Activated CD4-positive, alpha-beta T cell treated with anti-CD3 and anti-CD28 coated beads, Interleukin-2, amount 10 ng/mL, durations not matched to agents 24 days and 14 days (primary cell): Measurements from ENCODE around the gene NTSR1. TPM values are rescaled to one million over a fixed set of nuclear protein-coding genes. Genes with fewer than 3 reads are reported as not detected.
A peak's percentile ranks its signal among the peaks of the same experiment; 100 is the strongest.

Source experiments
- DNase-seq: peaks from one replicate; pipeline ENCODE4 v3.0.0; 2022
- H3K27ac Mint-ChIP-seq: one replicate; pipeline ENCODE4 v1.8.0; 2022; ENCODE audit warnings: mild to moderate bottlenecking, mixed read lengths
- H3K27me3 Mint-ChIP-seq: one replicate; pipeline ENCODE4 v1.8.0; 2022; ENCODE audit warnings: mixed read lengths
- H3K36me3 Mint-ChIP-seq: one replicate; pipeline ENCODE4 v1.8.0; 2022; ENCODE audit warnings: low read depth, mild to moderate bottlenecking, mixed read lengths
- H3K4me1 Mint-ChIP-seq: one replicate; pipeline ENCODE4 v1.8.0; 2021; ENCODE audit warnings: mixed read lengths
- H3K4me3 Mint-ChIP-seq: one replicate; pipeline ENCODE4 v1.8.0; 2022; ENCODE audit warnings: mild to moderate bottlenecking, moderate library complexity, mixed read lengths
- H3K9me3 Mint-ChIP-seq: one replicate; pipeline ENCODE4 v1.8.0; 2021; ENCODE audit warnings: mixed read lengths
- intact Hi-C: fragments of 100-400 bp; cut with micrococcal nuclease; formaldehyde crosslinking; loops from one replicate; pipeline ENCODE4 v1.15.1; 2023
- total RNA-seq: library from RNA; stranded (reverse); gene quantifications from 2 replicates; pipeline ENCODE4 v1.2.3, GENCODE V29; 2022

NTSR1 gene
- total RNA-seq, 1 donor from 2014 or later, result not detected

DNA sequence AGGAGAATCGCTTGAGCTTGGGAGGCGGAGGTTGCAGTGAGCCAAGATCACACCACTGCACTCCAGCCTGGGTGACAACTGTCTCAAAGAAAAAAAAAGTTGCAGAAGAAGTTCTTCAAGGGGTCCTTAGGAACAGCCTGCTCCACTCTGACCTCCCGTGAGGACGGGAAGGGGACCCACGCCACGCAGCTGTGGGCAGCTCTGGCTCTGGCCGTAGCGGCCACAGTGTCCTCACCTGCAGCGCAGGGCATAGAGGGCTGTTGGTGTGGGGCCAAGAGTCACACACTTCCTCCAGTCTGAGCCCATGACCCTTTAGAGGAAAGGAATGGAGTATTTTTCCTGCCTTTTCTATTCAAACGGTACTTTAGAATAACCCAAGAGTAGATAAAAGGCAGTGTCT is 5.4 kb downstream of the NTSR1 start:
- intact Hi-C loops, result no loop called here
- no peaks in the 10 kb centered on the region for H3K36me3 Mint-ChIP-seq
- H3K4me3 Mint-ChIP-seq, result no peak overlapping the region
- no peaks in the 10 kb centered on the region for H3K9me3 Mint-ChIP-seq
- H3K27me3 Mint-ChIP-seq, result peaks cover 55% of the 10 kb centered on the region
- peaks cover 8% of the 10 kb centered on the region for H3K4me1 Mint-ChIP-seq
- no peak for DNase-seq
- H3K27ac Mint-ChIP-seq, result no peak overlapping the region

DNA sequence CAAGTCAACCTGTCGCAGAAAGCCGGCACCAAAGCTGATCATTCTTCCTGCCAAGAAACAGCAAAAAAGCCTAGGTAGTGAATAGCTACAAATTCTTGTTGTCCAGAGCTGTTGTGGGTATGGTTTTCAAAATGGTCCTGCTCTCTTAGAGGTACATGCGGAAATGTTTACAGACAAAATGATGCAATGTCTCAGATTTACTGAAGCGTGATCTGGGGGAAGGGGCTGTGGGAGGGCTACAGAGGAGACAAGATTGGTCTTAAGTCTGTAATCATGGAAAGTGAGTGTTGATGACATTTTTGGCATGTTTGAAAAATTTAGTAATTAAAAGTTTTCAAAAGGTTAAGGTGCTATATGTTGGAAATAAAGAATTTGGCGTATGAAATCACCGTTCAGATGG is 6.2 kb downstream of the NTSR1 start:
- Mint-ChIP-seq H3K9me3 (peaks cover 6% of the 10 kb centered on the region), H3K27me3 (peaks cover 58% of the 10 kb centered on the region), H3K36me3 (peaks cover 5% of the 10 kb centered on the region), H3K4me1 (peaks cover 8% of the 10 kb centered on the region), H3K4me3 (no peak overlapping the region), H3K27ac (no peak overlapping the region)
- intact Hi-C loops, result no loop called here
- DNase-seq, result no peak

DNA sequence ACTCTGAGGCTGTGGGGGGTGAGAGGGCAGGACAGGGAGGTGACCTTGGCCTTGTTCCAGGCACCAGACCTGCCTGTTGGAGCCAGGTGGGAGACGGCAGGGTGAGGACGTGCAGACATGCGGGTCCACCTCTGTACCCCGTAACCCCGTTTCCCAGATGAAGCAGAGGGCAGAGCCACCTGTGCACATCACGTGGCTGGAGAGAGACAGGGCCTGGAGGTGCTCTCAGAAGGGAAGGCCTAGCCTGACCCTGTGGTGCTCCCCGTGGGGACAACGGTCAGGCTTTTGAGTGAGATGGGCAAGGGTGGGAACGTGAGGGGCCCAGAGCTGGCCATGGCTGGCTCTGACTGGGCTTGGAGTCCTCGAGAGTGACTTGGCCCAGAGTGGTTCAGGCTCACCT is 6.6 kb downstream of the NTSR1 start:
- H3K4me3 Mint-ChIP-seq, result no peak overlapping the region
- DNase-seq, result no peak
- peaks cover 8% of the 10 kb centered on the region for H3K4me1 Mint-ChIP-seq
- peaks cover 5% of the 10 kb centered on the region for H3K36me3 Mint-ChIP-seq
- H3K27ac Mint-ChIP-seq, result no peak overlapping the region
- H3K9me3 Mint-ChIP-seq, result peaks cover 6% of the 10 kb centered on the region
- intact Hi-C loops, result no loop called here
- H3K27me3 Mint-ChIP-seq, result peaks cover 56% of the 10 kb centered on the region

DNA sequence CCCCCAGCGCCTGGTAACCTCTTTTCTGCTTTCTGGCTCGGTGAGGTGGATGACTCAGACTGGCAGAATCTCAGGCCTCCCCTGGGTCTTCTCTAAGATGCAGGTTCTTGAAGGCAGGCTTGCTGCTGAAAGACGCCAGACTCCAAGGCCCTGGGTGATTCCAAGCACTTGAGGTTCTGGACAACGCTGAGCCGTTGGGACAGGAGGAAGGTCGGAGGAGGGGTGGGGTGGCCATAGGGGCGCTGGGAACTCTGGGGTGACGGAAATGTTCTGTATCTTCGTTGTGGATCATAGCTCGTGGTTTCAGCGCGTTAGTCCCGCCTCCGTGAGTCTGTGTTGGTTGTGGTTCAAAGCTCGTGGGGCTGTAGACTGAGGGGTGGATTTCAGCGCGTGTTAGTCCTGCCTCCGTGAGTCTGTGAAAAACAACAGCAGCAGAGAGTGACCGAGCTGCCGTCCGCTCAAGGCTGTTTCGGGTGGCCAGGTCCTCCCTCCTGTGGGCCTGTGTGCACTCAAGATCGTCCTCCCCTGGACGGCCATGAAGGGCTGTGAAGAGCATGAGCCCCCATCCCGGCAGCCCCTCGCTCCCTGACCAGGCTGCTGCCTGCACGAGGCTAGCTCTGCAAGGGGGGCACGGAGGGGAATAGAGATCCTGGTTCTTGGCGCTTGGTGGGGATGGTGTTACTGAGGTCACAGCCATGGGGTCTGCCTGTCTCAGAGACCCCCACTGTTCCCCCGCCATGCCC is 7.7 kb downstream of the NTSR1 start:
- intact Hi-C loops, result no loop called here
- H3K27me3 Mint-ChIP-seq, result peaks cover 54% of the 10 kb centered on the region
- H3K4me1 Mint-ChIP-seq, result peaks cover 9% of the 10 kb centered on the region
- peaks cover 8% of the 10 kb centered on the region for H3K9me3 Mint-ChIP-seq
- DNase-seq, result peak; percentile 79
- H3K36me3 Mint-ChIP-seq, result peaks cover 8% of the 10 kb centered on the region
- peak overlapping the region; percentile 35 for H3K4me3 Mint-ChIP-seq
- peak overlapping the region; percentile 9 for H3K27ac Mint-ChIP-seq

DNA sequence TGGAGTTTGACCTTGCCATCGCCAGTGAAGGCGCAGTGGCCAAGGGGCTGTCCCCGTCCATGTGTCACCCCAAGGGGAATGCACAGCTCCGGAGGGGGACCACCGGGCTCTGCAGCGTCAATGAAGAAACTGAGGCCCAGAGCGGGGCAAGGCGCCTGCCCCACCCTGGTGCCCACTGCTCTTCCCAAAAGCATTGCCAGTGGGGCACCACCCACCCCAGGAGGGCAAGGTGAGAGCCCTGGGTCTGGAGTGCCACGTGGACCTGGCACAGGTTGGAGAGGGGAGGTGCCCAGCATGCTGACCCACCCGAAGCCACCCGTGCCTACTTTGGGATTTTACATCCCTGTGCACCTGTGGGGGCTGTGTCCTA is 8.3 kb downstream of the NTSR1 start:
- DNase-seq, result no peak
- Mint-ChIP-seq H3K4me1 (peaks cover 15% of the 10 kb centered on the region), H3K9me3 (peaks cover 10% of the 10 kb centered on the region), H3K36me3 (peaks cover 8% of the 10 kb centered on the region), H3K4me3 (no peak overlapping the region), H3K27me3 (peaks cover 55% of the 10 kb centered on the region), H3K27ac (no peak overlapping the region)
- intact Hi-C loops, result no loop called here

DNA sequence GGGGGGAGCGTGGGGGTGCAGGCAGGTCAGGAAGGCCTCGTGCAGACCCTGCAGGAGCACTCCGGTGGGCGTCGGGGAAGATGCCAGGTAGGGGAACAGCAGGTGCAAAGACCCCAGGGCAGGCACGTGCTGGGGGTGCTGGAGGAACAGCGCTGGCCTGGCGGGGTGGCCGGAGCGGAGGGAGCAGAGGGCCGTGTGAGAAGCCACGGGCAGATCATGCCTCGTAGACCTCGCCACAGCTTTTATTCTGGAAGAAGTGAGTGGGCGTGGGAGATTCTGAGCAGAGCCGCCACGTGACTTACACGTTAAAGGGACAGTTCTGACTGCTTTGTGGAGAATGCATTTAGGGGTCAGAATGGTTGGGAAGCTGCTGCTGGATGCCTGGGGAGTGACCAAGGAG is 9.3 kb downstream of the NTSR1 start:
- Mint-ChIP-seq H3K4me1 (peaks cover 18% of the 10 kb centered on the region), H3K36me3 (peaks cover 8% of the 10 kb centered on the region), H3K27ac (no peak overlapping the region), H3K4me3 (no peak overlapping the region), H3K27me3 (peaks cover 57% of the 10 kb centered on the region), H3K9me3 (peaks cover 10% of the 10 kb centered on the region)
- intact Hi-C loops, result no loop called here
- no peak for DNase-seq

DNA sequence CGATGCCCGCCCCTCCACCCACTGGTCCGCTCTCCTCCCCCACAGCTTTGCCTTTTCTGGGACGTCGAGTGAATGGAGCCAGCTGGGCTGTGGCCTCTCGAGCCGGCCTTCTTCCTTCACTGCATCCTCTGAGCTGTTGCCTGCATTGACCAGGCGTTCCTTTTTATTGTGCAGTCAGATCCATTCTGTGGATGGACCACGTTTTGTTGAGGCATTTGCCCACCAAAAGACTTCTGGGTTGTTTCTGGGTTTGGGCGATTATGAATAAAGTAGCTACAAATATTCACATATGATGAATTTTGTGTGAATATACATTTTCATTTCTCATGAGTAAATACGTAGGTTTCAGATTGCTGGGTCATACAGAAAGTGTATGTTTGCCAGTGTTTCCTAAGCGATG is 9.9 kb downstream of the NTSR1 start:
- DNase-seq, result no peak
- Mint-ChIP-seq H3K9me3 (peaks cover 10% of the 10 kb centered on the region), H3K36me3 (peaks cover 8% of the 10 kb centered on the region), H3K4me3 (no peak overlapping the region), H3K27ac (no peak overlapping the region), H3K27me3 (peaks cover 56% of the 10 kb centered on the region), H3K4me1 (peaks cover 18% of the 10 kb centered on the region)
- intact Hi-C loops, result no loop called here

DNA sequence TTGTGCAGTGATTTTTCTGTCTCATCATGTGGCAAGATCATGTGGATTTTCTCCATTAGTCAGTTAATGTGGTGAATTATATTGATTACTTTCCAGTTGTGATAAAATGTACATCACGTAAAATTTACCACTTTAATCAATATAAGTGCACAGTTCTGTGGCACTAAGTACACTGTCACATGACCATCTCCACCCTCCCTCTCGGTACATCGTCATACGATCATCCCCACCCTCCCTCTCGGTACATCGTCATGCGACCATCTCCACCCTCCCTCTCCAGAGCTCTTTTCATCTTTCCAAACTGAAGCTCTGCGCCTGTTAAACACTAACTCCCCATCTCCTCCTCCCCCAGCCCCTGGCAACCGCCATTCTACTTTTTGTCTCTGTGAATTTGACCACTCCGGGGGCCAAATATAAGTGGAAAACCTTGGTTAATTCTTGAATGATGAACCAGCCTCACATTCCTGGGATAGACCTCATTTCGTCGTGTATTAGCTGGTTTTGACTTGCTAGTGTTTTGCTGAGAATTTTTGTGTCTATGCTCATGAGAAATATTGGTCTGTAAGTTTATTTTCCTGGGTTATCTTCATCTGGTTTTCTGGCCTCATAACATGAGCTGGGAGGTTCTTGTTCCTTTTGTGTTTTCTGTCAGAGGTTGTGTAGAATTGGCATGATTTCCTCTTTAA is 10.8 kb downstream of the NTSR1 start:
- intact Hi-C loops, result no loop called here
- DNase-seq, result no peak
- peaks cover 10% of the 10 kb centered on the region for H3K9me3 Mint-ChIP-seq
- no peak overlapping the region for H3K27ac Mint-ChIP-seq
- peaks cover 54% of the 10 kb centered on the region for H3K27me3 Mint-ChIP-seq
- no peak overlapping the region for H3K4me3 Mint-ChIP-seq
- H3K36me3 Mint-ChIP-seq, result peaks cover 8% of the 10 kb centered on the region
- H3K4me1 Mint-ChIP-seq, result peaks cover 18% of the 10 kb centered on the region

DNA sequence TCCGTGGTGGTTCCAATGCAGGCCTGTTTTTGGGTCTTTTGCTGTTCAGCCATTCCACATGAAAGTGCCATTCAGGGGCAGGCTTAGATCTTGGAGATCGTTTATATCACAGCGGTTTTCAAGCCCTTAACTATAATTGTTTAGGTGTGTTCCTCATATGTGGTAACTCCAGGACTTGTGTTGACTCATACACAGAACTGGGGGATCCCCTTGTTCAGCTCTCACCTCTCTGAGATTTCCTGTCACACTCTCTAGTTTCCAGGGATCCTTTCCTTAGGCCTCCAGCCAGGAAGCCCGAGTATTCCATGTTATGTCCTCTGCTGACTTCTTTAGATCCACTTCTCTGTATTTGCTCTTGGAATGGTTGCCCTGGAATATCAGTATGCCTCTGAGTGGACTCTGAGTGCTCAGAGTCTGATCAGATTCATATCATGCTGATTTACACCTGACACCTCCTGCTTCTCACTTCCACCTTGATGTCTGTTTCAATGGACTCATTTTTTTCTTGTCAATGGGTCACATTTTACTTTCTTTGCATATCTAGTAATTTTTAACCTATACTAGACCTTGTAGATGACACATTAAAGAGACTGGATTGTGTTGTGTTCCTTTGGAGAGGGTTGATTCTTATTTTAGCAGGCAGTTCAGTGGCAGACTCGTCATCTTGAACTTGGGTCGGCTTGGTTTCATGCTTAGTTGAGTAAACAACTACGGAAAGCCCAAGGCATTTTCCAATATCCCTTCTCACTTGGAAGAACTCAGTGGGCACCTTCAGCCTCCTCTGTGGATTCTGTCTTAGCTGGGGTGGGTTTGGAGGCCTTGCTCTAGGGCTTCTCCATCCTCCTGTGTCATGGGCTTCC is 13.1 kb downstream of the NTSR1 start:
- Mint-ChIP-seq H3K9me3 (peaks cover 10% of the 10 kb centered on the region), H3K4me3 (no peak overlapping the region), H3K4me1 (peaks cover 10% of the 10 kb centered on the region), H3K27me3 (peaks cover 49% of the 10 kb centered on the region), H3K36me3 (peaks cover 8% of the 10 kb centered on the region), H3K27ac (no peak overlapping the region)
- intact Hi-C loops, result loop anchor here (1.0 kb wide), 1 partner anchor 19 kb away; no protein-coding TSS in a partner anchor
- no peak for DNase-seq

DNA sequence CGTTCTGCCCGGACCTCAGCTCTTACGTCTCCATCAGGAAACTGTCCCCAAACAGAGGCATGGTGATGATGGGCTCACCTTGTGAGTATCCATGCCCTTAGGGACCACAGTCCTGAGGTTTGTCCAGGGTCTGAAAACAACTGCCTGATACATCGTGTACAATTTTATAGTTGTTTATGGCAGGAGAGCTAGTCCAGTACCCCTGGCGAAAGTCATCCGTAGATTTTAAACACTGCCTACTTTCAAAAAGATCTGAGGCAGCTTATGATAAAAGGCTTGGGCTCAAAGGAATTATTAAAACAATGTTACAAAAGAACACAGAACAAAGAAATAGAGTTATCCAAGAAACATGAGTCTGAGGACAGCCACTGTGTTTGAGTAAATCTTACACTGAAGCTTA is 14.0 kb downstream of the NTSR1 start:
- intact Hi-C loops, result no loop called here
- Mint-ChIP-seq H3K4me1 (peaks cover 10% of the 10 kb centered on the region), H3K9me3 (peaks cover 10% of the 10 kb centered on the region), H3K27me3 (peaks cover 45% of the 10 kb centered on the region), H3K4me3 (no peak overlapping the region), H3K36me3 (peaks cover 8% of the 10 kb centered on the region), H3K27ac (peak overlapping the region; percentile 4)
- no peak for DNase-seq

DNA sequence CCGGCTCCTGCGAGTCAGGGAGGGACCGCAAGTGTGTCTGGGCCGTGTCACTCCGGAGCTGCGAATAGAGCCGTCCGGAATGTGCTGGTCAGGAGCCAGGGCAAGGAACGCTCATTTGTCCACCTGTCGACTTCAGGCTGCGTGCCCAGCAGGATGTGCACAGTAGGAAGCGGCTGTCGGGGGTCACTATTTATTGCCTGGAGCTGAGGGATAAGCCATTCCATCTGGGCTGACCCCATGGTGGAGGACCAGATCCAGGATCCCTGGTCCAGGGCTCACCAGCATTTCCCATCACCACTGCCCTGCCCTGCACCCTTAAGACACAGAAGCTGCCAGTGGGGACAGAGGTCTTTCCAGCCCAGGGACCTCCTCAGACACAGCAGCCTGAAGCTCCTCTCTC is 14.7 kb downstream of the NTSR1 start:
- Mint-ChIP-seq H3K9me3 (peaks cover 10% of the 10 kb centered on the region), H3K27ac (no peak overlapping the region), H3K4me1 (peaks cover 13% of the 10 kb centered on the region), H3K36me3 (peaks cover 8% of the 10 kb centered on the region), H3K27me3 (peaks cover 44% of the 10 kb centered on the region), H3K4me3 (no peak overlapping the region)
- intact Hi-C loops, result no loop called here
- no peak for DNase-seq

DNA sequence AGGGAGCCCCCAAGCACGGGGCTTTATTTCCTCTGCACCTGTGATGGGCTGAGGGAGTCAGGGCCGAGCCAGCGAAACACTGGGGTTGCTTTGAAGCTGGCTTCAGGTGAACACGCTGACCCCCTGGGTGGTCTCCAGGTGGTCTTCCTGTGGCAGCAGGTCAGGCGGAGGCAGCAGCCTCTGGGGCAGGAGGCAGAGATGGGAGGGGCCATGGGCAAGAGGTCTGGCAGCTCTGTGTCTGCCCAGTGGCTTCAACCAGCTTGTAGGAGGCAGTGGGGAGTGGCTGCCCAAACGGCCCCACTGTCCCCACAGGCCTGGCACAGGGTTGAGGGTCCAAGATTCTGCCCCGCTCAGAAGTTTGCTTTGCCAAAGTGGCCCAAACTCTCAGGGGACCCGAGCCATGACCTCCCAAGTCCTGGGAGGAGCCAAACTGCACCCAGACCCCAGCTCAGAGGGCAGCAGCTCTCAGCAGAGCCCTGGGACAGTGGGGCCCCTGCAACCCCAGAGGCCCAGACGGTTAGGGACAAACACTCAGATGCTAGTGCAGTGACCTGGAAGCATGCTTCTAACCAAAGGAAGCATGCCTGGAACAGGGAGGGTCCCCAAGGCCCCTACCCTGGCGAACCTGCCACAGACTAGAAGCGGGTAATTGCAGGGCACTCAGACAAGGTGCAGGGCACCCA is 15.3 kb downstream of the NTSR1 start:
- H3K36me3 Mint-ChIP-seq, result peaks cover 8% of the 10 kb centered on the region
- no peak overlapping the region for H3K27ac Mint-ChIP-seq
- peaks cover 43% of the 10 kb centered on the region for H3K27me3 Mint-ChIP-seq
- H3K9me3 Mint-ChIP-seq, result peaks cover 10% of the 10 kb centered on the region
- H3K4me3 Mint-ChIP-seq, result no peak overlapping the region
- intact Hi-C loops, result no loop called here
- no peak for DNase-seq
- peaks cover 17% of the 10 kb centered on the region for H3K4me1 Mint-ChIP-seq

DNA sequence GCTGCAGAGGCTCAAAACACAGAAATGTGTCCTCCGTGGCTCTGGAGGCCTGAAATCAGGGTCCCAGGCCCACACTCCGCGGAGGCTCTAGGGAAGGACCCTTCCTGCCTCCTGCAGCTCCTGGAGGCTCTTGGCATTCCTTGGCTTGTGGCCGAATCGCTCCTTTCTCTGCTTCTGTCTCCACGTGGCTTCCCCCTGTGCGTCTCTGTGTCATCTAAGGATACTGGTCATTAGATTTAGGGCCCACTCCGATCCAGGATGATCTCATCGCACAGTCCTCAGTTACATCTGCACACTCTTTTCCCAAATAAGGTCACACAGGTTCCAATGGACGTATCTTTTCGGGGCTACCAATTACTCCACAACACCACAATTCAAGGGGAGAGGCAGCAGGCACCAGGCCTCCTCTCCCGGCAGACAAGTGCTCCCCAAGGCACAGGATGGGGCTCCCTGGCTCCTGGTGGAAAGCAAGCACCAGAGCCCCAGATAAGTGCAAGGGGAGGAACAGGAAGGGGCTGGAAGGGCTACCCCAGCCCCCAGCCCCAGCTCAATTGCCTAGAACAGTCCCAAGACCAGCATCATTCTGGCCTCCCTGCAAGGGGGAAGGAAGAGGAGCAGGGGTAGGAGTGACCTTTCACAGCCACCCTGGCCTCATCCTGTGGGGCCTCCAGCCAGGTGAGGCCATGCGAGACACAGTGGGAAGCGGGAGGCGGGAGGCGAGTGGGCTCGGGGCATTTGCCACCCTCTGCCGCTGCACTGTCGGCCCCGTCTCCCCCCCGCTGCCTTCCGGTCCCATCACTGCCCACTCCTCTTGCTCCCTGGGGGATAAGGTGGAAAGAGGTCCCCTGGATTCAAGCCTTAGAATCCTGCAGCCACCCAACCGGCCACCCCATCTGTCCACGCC is 16.3 kb downstream of the NTSR1 start:
- DNase-seq, result no peak
- Mint-ChIP-seq H3K27ac (no peak overlapping the region), H3K36me3 (peaks cover 4% of the 10 kb centered on the region), H3K4me1 (peaks cover 20% of the 10 kb centered on the region), H3K9me3 (peaks cover 4% of the 10 kb centered on the region), H3K4me3 (no peak overlapping the region), H3K27me3 (peaks cover 39% of the 10 kb centered on the region)
- intact Hi-C loops, result no loop called here
